Esophagus muscularis mucosa (tissue), 3 donors: Measurements from ENCODE around the gene GLIS1.

Experiments
- POLR2A ChIP-seq: fragments of 450-650 bp; IDR thresholded peaks from one replicate; pipeline ENCODE4 v1.6.1; 2017; ENCODE audit warnings: antibody characterized with exemption, moderate library complexity, mild to moderate bottlenecking, low read depth
- POLR2AphosphoS5 ChIP-seq, 2 donors: sonication (generic); formaldehyde crosslinking; IDR thresholded peaks; one replicate each; pipeline ENCODE4 v1.6.1; 2017; ENCODE audit warnings: antibody characterized with exemption in 2 of 2
- TF ChIP-seq, protein P1 (sequence below), 3 experiments: fragments of 200-600 bp in 2 of 3; fragments of 450-650 bp in 1 of 3; sonication (generic) in 2 of 3; IDR thresholded peaks; one replicate each; pipeline ENCODE4 v1.5.1; 2017 to 2019; ENCODE audit warnings: antibody characterized with exemption in 3 of 3, mild to moderate bottlenecking in 2 of 3, moderate library complexity in 1 of 3

DNA sequence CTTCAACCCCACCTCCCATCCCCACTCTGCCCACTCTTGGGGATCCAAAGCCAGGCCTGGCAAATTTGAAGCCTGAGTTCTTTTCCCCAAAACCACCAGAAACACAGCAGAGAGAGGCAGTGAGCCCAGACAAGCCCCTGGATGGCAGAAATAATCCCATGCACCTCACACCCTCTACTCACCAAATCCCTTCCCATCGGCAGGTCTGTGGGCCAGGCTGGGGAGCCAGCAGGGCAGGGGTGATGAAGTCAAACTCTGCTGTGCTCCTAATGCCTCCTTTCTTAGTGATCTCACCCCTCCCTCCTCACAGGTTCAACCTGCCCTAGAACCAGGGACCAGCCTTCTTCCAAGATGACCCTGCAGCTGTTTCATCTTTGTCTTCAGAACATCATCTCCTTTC lies 72.4 kb downstream of the GLIS1 start:
- TF ChIP-seq POLR2A (no peak), POLR2AphosphoS5 (IDR thresholded peaks at IDR 0.05) (no peak)
- TF ChIP-seq, protein P1, sequence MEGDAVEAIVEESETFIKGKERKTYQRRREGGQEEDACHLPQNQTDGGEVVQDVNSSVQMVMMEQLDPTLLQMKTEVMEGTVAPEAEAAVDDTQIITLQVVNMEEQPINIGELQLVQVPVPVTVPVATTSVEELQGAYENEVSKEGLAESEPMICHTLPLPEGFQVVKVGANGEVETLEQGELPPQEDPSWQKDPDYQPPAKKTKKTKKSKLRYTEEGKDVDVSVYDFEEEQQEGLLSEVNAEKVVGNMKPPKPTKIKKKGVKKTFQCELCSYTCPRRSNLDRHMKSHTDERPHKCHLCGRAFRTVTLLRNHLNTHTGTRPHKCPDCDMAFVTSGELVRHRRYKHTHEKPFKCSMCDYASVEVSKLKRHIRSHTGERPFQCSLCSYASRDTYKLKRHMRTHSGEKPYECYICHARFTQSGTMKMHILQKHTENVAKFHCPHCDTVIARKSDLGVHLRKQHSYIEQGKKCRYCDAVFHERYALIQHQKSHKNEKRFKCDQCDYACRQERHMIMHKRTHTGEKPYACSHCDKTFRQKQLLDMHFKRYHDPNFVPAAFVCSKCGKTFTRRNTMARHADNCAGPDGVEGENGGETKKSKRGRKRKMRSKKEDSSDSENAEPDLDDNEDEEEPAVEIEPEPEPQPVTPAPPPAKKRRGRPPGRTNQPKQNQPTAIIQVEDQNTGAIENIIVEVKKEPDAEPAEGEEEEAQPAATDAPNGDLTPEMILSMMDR (IDR thresholded peaks at IDR 0.05) = no peak
